KMS-11 (cell line): ENCODE measurements around the gene STT3A.

Experiments used
- H2AFZ ChIP-seq: fragments of 200-600 bp; sonication (generic); 2 replicates; pipeline ENCODE4 v1.6.1; 2016; ENCODE audit warnings: antibody characterized with exemption, mixed run types, low read depth
- H3K27ac ChIP-seq: fragments of 200-600 bp; sonication (generic); 2 replicates; pipeline ENCODE4 v1.6.1; 2016; ENCODE audit warnings: mild to moderate bottlenecking, mixed run types
- H3K27me3 ChIP-seq: fragments of 200-600 bp; sonication (generic); 2 replicates; pipeline ENCODE4 v1.6.1; 2017; ENCODE audit warnings: mild to moderate bottlenecking, low read depth, mixed run types, moderate library complexity; ENCODE audit not compliant: insufficient read depth
- H3K36me3 ChIP-seq: fragments of 200-600 bp; sonication (generic); 2 replicates; pipeline ENCODE4 v1.6.1; 2017; ENCODE audit warnings: mild to moderate bottlenecking, mixed run types; ENCODE audit not compliant: insufficient read depth
- H3K4me1 ChIP-seq: fragments of 200-600 bp; sonication (generic); 2 replicates; pipeline ENCODE4 v1.6.1; 2016; ENCODE audit warnings: mild to moderate bottlenecking, low read depth, mixed run types; ENCODE audit not compliant: poor library complexity, severe bottlenecking
- H3K4me2 ChIP-seq: fragments of 200-600 bp; sonication (generic); 2 replicates; pipeline ENCODE4 v1.7.0; 2016; ENCODE audit warnings: mild to moderate bottlenecking, mixed run types
- H3K4me3 ChIP-seq: fragments of 200-600 bp; sonication (generic); IDR thresholded peaks from 2 replicates; pipeline ENCODE4 v1.6.1; 2017; ENCODE audit warnings: low read depth, low read length, mixed read lengths; ENCODE audit not compliant: insufficient read depth
- H3K79me2 ChIP-seq: fragments of 200-600 bp; sonication (generic); 2 replicates; pipeline ENCODE4 v1.6.1; 2016; ENCODE audit warnings: low read depth, mixed run types; ENCODE audit not compliant: insufficient read depth
- H3K9ac ChIP-seq: fragments of 200-600 bp; sonication (generic); 2 replicates; pipeline ENCODE4 v1.6.1; 2016; ENCODE audit warnings: mild to moderate bottlenecking, mixed run types
- H4K20me1 ChIP-seq: fragments of 200-600 bp; sonication (generic); 2 replicates; pipeline ENCODE4 v1.6.1; 2016; ENCODE audit warnings: mild to moderate bottlenecking, mixed run types; ENCODE audit not compliant: insufficient read depth
- CTCF ChIP-seq: fragments of 200-600 bp; sonication (generic); conservative IDR thresholded peaks from 2 replicates; pipeline ENCODE4 v1.6.1; 2017; ENCODE audit warnings: low read depth, mild to moderate bottlenecking, antibody characterized with exemption, low read length, moderate library complexity, mixed read lengths

The STT3A gene

GRCh38 chr11:125621995-125622394, 29.3 kb downstream of the STT3A start:
- no peaks in the 10 kb centered on the region for H3K36me3 ChIP-seq
- H3K4me1 ChIP-seq: peaks cover 6% of the 10 kb centered on the region
- H3K79me2 ChIP-seq: peaks cover 11% of the 10 kb centered on the region
- no peak overlapping the region for H3K27ac ChIP-seq
- H3K4me2 ChIP-seq: no peak overlapping the region
- TF ChIP-seq CTCF: no peak
- no peak overlapping the region for H2AFZ ChIP-seq
- H4K20me1 ChIP-seq: no peaks in the 10 kb centered on the region
- no peaks in the 10 kb centered on the region for H3K27me3 ChIP-seq
- H3K9ac ChIP-seq: no peak overlapping the region
- H3K4me3 ChIP-seq: no peak overlapping the region

GRCh38 chr11:125623064-125623463, 30.4 kb downstream of the STT3A start:
- no peak overlapping the region for H3K9ac ChIP-seq
- H4K20me1 ChIP-seq: no peaks in the 10 kb centered on the region
- H2AFZ ChIP-seq: no peak overlapping the region
- no peak overlapping the region for H3K27ac ChIP-seq
- no peaks in the 10 kb centered on the region for H3K36me3 ChIP-seq
- H3K79me2 ChIP-seq: peaks cover 22% of the 10 kb centered on the region
- no peak overlapping the region for H3K4me2 ChIP-seq
- no peaks in the 10 kb centered on the region for H3K27me3 ChIP-seq
- TF ChIP-seq CTCF: no peak
- no peak overlapping the region for H3K4me3 ChIP-seq
- H3K4me1 ChIP-seq: peaks cover 17% of the 10 kb centered on the region

- TF ChIP-seq CTCF: no peak
- H3K4me2 ChIP-seq: peak within 1 kb of the TSS; percentile 89
- H3K4me3 ChIP-seq: no peak within 1 kb of the TSS
- H3K36me3 ChIP-seq: no peaks in the 10 kb centered on the region
- no peaks in the 10 kb centered on the region for H3K27me3 ChIP-seq
- peak within 1 kb of the TSS; percentile 69 for H2AFZ ChIP-seq
- peaks cover 29% of the 10 kb centered on the region for H3K79me2 ChIP-seq
- H3K9ac ChIP-seq: peak within 1 kb of the TSS; percentile 95
- H3K4me1 ChIP-seq: peaks cover 34% of the 10 kb centered on the region
- peak within 1 kb of the TSS; percentile 96 for H3K27ac ChIP-seq
- H4K20me1 ChIP-seq: no peaks in the 10 kb centered on the region
Observed at GRCh38 chr11:125624756-125625213, 32.1 kb downstream of the STT3A start, which contains the start of gene CHEK1. CHEK1 (plus strand) TSS chr11:125625163; CDS start chr11:125626769, 1,606 bp downstream.

GRCh38 chr11:125625225-125625629, 32.6 kb downstream of the STT3A start:
- no peaks in the 10 kb centered on the region for H4K20me1 ChIP-seq
- H3K9ac ChIP-seq: peak overlapping the region; percentile 95
- H2AFZ ChIP-seq: peak overlapping the region; percentile 69
- peaks cover 36% of the 10 kb centered on the region for H3K4me1 ChIP-seq
- no peak overlapping the region for H3K4me3 ChIP-seq
- H3K79me2 ChIP-seq: peaks cover 33% of the 10 kb centered on the region
- peak overlapping the region; percentile 89 for H3K4me2 ChIP-seq
- H3K36me3 ChIP-seq: no peaks in the 10 kb centered on the region
- H3K27ac ChIP-seq: peak overlapping the region; percentile 96
- H3K27me3 ChIP-seq: no peaks in the 10 kb centered on the region
- TF ChIP-seq CTCF: no peak
